ENCODE measurements around the gene CD300LG. TPM values are rescaled to one million over a fixed set of nuclear protein-coding genes. Genes with fewer than 3 reads are reported as not detected.

The CD300LG gene
- total and polyA plus RNA-seq, 9 donors, result 0.13 to 6.8 (median 2.1) TPM

- Histone ChIP-seq H3K4me3 (no peak overlapping the region), H3K4me1 (ENCODE audit: insufficient read depth) (peaks cover 7% of the 10 kb centered on the region), H3K9me3 (no peaks in the 10 kb centered on the region), H3K27ac (no peak overlapping the region), H3K36me3 (no peaks in the 10 kb centered on the region), H3K27me3 (no peaks in the 10 kb centered on the region)
- intact Hi-C loops (cut with DNase I), result no loop called here
- WGBS, 3 donors, result 54 to 68% (median 56%) methylated on average over 7 of the region's 7 CpGs
- no peak for DNase-seq
- no peak for TF ChIP-seq CTCF (IDR thresholded peaks at IDR 0.05)
- no peak for TF ChIP-seq EP300 (IDR thresholded peaks at IDR 0.05)
- TF ChIP-seq POLR2A (IDR thresholded peaks at IDR 0.05), result no peak
Measured at GRCh38 chr17:43901861-43902589, 55.0 kb downstream of the CD300LG start.

GRCh38 chr17:43905400-43905984, 58.5 kb downstream of the CD300LG start:
- H3K27me3 ChIP-seq, result no peaks in the 10 kb centered on the region
- H3K36me3 ChIP-seq, result no peaks in the 10 kb centered on the region
- no peak for TF ChIP-seq CTCF (IDR thresholded peaks at IDR 0.05)
- no peak for TF ChIP-seq EP300 (IDR thresholded peaks at IDR 0.05)
- no peak for TF ChIP-seq POLR2A (IDR thresholded peaks at IDR 0.05)
- H3K27ac ChIP-seq, result no peak overlapping the region
- 37 to 50% (median 37%) methylated on average over 3 of the region's 3 CpGs for WGBS, 3 donors
- no peak for DNase-seq
- H3K4me3 ChIP-seq, result peak overlapping the region; percentile 57
- peaks cover 10% of the 10 kb centered on the region for H3K4me1 ChIP-seq (ENCODE audit: insufficient read depth)
- intact Hi-C loops (cut with DNase I), result no loop called here
- no peaks in the 10 kb centered on the region for H3K9me3 ChIP-seq

GRCh38 chr17:43905985-43906852, 59.2 kb downstream of the CD300LG start:
- Histone ChIP-seq H3K27me3 (no peaks in the 10 kb centered on the region), H3K36me3 (no peaks in the 10 kb centered on the region), H3K27ac (peak overlapping the region in 1 of 2 donors; percentile 68), H3K4me1 (ENCODE audit: insufficient read depth) (peaks cover 10% of the 10 kb centered on the region), H3K9me3 (no peaks in the 10 kb centered on the region), H3K4me3 (peak overlapping the region; percentile 57)
- intact Hi-C loops (cut with DNase I), result no loop called here
- WGBS, 3 donors, result 3 to 5% (median 3%) methylated on average over 33 to 37 of the region's 37 CpGs
- TF ChIP-seq POLR2A (IDR thresholded peaks at IDR 0.05) (no peak), CTCF (IDR thresholded peaks at IDR 0.05) (no peak), EP300 (IDR thresholded peaks at IDR 0.05) (no peak)
- DNase-seq, result peak; percentile 66 to 83 (median 76)

GRCh38 chr17:43906951-43907424, 60.0 kb downstream of the CD300LG start:
- Histone ChIP-seq H3K9me3 (no peaks in the 10 kb centered on the region), H3K36me3 (no peaks in the 10 kb centered on the region), H3K4me3 (peak overlapping the region; percentile 57), H3K27me3 (no peaks in the 10 kb centered on the region), H3K4me1 (ENCODE audit: insufficient read depth) (peaks cover 10% of the 10 kb centered on the region), H3K27ac (peak overlapping the region; percentile 9 to 68)
- WGBS, 3 donors, result 1% methylated on average over 28 to 29 of the region's 29 CpGs
- TF ChIP-seq CTCF (IDR thresholded peaks at IDR 0.05), result no peak
- no peak for TF ChIP-seq EP300 (IDR thresholded peaks at IDR 0.05)
- no peak for TF ChIP-seq POLR2A (IDR thresholded peaks at IDR 0.05)
- intact Hi-C loops (cut with DNase I), result no loop called here
- DNase-seq, result peak in 4 of 5 donors; percentile 15 to 54 (median 47)

All from ovary (tissue), 9 donors.